GM18520 (cell line): ENCODE data around the gene RAB4B.
"Not testable (repeated sequence)": the region's sequence is repeated elsewhere in the genome, so short reads cannot be mapped to it uniquely, and the experiment has no call there.

Source experiments
- ATAC-seq: cut with Tn5 transposase; IDR thresholded peaks from one replicate; pipeline ENCODE4 v1.9.1; 2021; ENCODE audit not compliant: unreplicated experiment

RAB4B gene

GRCh38 chr19:40815223-40815622 is 37.2 kb downstream of the RAB4B start:
- ATAC-seq: no peak

- not testable (repeated sequence) for ATAC-seq
Measured at GRCh38 chr19:40818480-40819399, 40.7 kb downstream of the RAB4B start.

- ATAC-seq: not testable (repeated sequence)
Measured at GRCh38 chr19:40819479-40820234, 41.6 kb downstream of the RAB4B start.

GRCh38 chr19:40822161-40822560 is 44.1 kb downstream of the RAB4B start:
- ATAC-seq: no peak

- ATAC-seq: not testable (repeated sequence)
Measured at GRCh38 chr19:40822704-40823553, 44.9 kb downstream of the RAB4B start.

- not testable (repeated sequence) for ATAC-seq
Measured at GRCh38 chr19:40824916-40825315, 46.9 kb downstream of the RAB4B start.

- not testable (repeated sequence) for ATAC-seq
Measured at GRCh38 chr19:40825460-40826095, 47.5 kb downstream of the RAB4B start.

- ATAC-seq: not testable (repeated sequence)
Measured at GRCh38 chr19:40826312-40826698, 48.3 kb downstream of the RAB4B start.

- not testable (repeated sequence) for ATAC-seq
Measured at GRCh38 chr19:40826699-40827385, 48.8 kb downstream of the RAB4B start.

GRCh38 chr19:40827386-40828247 is 49.6 kb downstream of the RAB4B start:
- ATAC-seq: no peak

GRCh38 chr19:40829205-40829604 is 51.2 kb downstream of the RAB4B start:
- no peak for ATAC-seq

- ATAC-seq: not testable (repeated sequence)
Measured at GRCh38 chr19:40830741-40831140, 52.7 kb downstream of the RAB4B start.

GRCh38 chr19:40831502-40832430 is 53.7 kb downstream of the RAB4B start:
- no peak for ATAC-seq

- not testable (repeated sequence) for ATAC-seq
Measured at GRCh38 chr19:40832431-40832790, 54.4 kb downstream of the RAB4B start.

- ATAC-seq: not testable (repeated sequence)
Measured at GRCh38 chr19:40833728-40834533, 55.9 kb downstream of the RAB4B start.

- no peak for ATAC-seq
Measured at GRCh38 chr19:40836754-40837429, 58.8 kb downstream of the RAB4B start.

- ATAC-seq: not testable (repeated sequence)
Measured at GRCh38 chr19:40838477-40838876, 60.4 kb downstream of the RAB4B start.
